Stimulated activated CD8-positive, alpha-beta memory T cell treated with anti-CD3 and anti-CD28 coated beads, Interleukin-4, amount 100 ng/mL, for 24 hours (primary cell): Measurements from ENCODE around the gene SLC17A6.

ENCODE experiments used
- DNase-seq: peaks from one replicate; pipeline ENCODE4 v3.0.0-alpha.2; 2020; ENCODE audit warnings: low read depth

SLC17A6 gene

DNA sequence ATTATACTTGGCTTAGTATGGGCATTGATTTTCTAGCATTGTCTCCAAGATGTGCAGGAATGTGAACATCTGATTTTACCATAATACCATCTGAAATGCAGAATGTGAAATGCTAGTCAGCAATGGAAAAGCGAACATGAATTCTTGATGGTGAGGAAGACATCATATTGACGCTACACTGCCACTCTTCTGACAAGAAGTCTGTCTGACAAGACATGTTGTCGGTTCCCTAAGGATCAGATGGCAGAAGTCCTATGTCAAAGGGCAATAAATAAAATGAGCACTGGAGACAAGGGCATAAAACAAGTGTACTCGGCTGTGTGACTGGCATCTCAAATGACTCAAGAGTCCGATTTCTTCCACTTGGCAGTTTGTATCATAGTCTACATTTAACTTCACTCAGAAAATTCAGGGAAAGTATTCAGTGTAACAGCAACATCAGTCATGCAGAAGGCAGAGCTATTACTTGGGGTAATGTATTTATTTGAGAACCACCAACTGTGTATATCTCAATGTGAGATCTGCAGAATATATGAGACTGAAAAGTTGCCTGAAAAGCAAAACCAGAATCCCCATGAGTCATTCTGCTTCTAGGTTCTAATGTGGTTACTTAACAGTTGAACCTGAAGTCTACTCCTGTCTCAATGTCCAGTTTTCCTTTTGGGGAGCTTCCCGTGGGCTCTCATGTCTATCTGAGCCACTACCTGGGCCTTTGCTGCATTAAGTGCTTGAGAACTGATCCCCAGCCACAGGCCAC lies 51.5 kb downstream of the SLC17A6 start:
- DNase-seq, result no peak

- DNase-seq, result no peak
Observed at GRCh38 chr11:22390283-22390655, 52.1 kb downstream of the SLC17A6 start.

DNA sequence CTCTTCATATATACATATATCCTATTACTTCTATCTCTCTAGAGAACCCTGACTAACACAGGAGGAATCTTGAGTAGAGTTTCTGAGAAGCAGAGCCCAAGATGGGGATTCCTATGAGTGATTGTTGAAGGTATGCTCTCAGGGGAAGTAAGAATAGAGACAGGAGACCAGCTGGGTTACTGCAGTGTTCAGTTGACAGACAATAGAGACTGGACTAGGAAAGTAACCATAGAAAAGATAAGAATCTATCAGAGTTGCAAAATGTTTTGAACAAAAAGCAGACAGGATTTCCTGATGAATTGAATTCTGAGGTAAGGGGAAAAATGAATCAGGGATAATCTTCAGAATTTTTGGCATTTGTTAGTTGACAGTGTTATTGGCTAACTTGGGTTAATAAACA lies 54.4 kb downstream of the SLC17A6 start:
- no peak for DNase-seq

- DNase-seq, result no peak
Observed at GRCh38 chr11:22405377-22405776, 67.2 kb downstream of the SLC17A6 start.

- DNase-seq, result no peak
Observed at GRCh38 chr11:22407267-22407666, 69.1 kb downstream of the SLC17A6 start.

- no peak for DNase-seq
Observed at GRCh38 chr11:22407921-22408320, 69.7 kb downstream of the SLC17A6 start.

GRCh38 chr11:22415476-22415875 lies 77.3 kb downstream of the SLC17A6 start:
- no peak for DNase-seq

- DNase-seq, result no peak
Observed at GRCh38 chr11:22416462-22416861, 78.3 kb downstream of the SLC17A6 start.

DNA sequence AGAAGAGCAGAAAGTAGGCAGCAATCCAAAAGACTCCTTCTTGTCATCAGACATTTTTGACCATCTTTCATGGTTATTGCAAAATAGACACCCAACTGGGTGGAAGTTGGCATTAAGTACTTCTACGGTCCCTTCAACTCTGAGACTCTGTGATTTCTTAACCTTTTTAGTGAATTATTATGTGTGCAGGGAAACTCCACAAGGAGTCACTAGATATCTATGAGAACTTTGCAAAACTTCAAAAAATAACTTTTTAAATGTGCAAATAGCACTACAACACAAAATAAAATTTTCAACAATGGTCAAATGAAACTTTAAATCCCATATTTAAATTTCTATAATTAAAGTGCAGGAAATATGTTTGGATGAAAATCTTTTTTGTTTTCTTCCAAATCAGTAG lies 88.7 kb downstream of the SLC17A6 start:
- DNase-seq, result no peak
